KMS-11 (cell line): Measurements from ENCODE around the gene ARL13B.

Source experiments
- H2AFZ ChIP-seq: fragments of 200-600 bp; sonication (generic); 2 replicates; pipeline ENCODE4 v1.6.1; 2016; ENCODE audit warnings: antibody characterized with exemption, mixed run types, low read depth
- H3K27ac ChIP-seq: fragments of 200-600 bp; sonication (generic); 2 replicates; pipeline ENCODE4 v1.6.1; 2016; ENCODE audit warnings: mild to moderate bottlenecking, mixed run types
- H3K27me3 ChIP-seq: fragments of 200-600 bp; sonication (generic); 2 replicates; pipeline ENCODE4 v1.6.1; 2017; ENCODE audit warnings: mild to moderate bottlenecking, low read depth, mixed run types, moderate library complexity; ENCODE audit not compliant: insufficient read depth
- H3K36me3 ChIP-seq: fragments of 200-600 bp; sonication (generic); 2 replicates; pipeline ENCODE4 v1.6.1; 2017; ENCODE audit warnings: mild to moderate bottlenecking, mixed run types; ENCODE audit not compliant: insufficient read depth
- H3K4me1 ChIP-seq: fragments of 200-600 bp; sonication (generic); 2 replicates; pipeline ENCODE4 v1.6.1; 2016; ENCODE audit warnings: mild to moderate bottlenecking, low read depth, mixed run types; ENCODE audit not compliant: poor library complexity, severe bottlenecking
- H3K4me2 ChIP-seq: fragments of 200-600 bp; sonication (generic); 2 replicates; pipeline ENCODE4 v1.7.0; 2016; ENCODE audit warnings: mild to moderate bottlenecking, mixed run types
- H3K4me3 ChIP-seq: fragments of 200-600 bp; sonication (generic); IDR thresholded peaks from 2 replicates; pipeline ENCODE4 v1.6.1; 2017; ENCODE audit warnings: low read depth, low read length, mixed read lengths; ENCODE audit not compliant: insufficient read depth
- H3K79me2 ChIP-seq: fragments of 200-600 bp; sonication (generic); 2 replicates; pipeline ENCODE4 v1.6.1; 2016; ENCODE audit warnings: low read depth, mixed run types; ENCODE audit not compliant: insufficient read depth
- H3K9ac ChIP-seq: fragments of 200-600 bp; sonication (generic); 2 replicates; pipeline ENCODE4 v1.6.1; 2016; ENCODE audit warnings: mild to moderate bottlenecking, mixed run types
- H4K20me1 ChIP-seq: fragments of 200-600 bp; sonication (generic); 2 replicates; pipeline ENCODE4 v1.6.1; 2016; ENCODE audit warnings: mild to moderate bottlenecking, mixed run types; ENCODE audit not compliant: insufficient read depth
- TF ChIP-seq, protein P1 (sequence below): fragments of 200-600 bp; sonication (generic); conservative IDR thresholded peaks from 2 replicates; pipeline ENCODE4 v1.6.1; 2017; ENCODE audit warnings: low read depth, mild to moderate bottlenecking, antibody characterized with exemption, low read length, moderate library complexity, mixed read lengths

Gene ARL13B

DNA sequence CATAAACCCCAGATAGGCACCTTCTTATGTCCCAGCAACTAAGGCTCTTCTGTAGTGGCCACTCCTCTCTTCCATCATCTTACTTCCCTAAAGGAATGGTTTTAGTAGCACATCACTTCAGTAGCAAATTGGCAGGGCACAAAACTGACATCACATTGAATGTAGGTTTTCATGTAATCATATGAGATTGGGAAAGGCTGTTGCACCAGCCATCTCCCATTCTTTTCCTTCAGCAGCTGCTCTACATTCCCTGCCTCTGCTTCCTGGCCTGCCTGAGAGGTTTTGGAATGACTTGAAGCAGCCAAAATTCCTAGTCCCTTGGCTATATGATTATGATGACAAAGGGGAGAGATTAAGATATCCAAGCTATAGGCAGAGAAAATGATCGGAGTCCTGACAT, 119.4 kb downstream of the ARL13B start:
- Histone ChIP-seq H3K79me2 (no peaks in the 10 kb centered on the region), H3K36me3 (no peaks in the 10 kb centered on the region), H3K4me2 (no peak overlapping the region), H3K9ac (no peak overlapping the region), H3K4me1 (no peaks in the 10 kb centered on the region), H3K27me3 (no peaks in the 10 kb centered on the region), H3K4me3 (no peak overlapping the region), H3K27ac (no peak overlapping the region), H4K20me1 (no peaks in the 10 kb centered on the region), H2AFZ (no peak overlapping the region)
- TF ChIP-seq, protein P1, sequence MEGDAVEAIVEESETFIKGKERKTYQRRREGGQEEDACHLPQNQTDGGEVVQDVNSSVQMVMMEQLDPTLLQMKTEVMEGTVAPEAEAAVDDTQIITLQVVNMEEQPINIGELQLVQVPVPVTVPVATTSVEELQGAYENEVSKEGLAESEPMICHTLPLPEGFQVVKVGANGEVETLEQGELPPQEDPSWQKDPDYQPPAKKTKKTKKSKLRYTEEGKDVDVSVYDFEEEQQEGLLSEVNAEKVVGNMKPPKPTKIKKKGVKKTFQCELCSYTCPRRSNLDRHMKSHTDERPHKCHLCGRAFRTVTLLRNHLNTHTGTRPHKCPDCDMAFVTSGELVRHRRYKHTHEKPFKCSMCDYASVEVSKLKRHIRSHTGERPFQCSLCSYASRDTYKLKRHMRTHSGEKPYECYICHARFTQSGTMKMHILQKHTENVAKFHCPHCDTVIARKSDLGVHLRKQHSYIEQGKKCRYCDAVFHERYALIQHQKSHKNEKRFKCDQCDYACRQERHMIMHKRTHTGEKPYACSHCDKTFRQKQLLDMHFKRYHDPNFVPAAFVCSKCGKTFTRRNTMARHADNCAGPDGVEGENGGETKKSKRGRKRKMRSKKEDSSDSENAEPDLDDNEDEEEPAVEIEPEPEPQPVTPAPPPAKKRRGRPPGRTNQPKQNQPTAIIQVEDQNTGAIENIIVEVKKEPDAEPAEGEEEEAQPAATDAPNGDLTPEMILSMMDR = no peak

DNA sequence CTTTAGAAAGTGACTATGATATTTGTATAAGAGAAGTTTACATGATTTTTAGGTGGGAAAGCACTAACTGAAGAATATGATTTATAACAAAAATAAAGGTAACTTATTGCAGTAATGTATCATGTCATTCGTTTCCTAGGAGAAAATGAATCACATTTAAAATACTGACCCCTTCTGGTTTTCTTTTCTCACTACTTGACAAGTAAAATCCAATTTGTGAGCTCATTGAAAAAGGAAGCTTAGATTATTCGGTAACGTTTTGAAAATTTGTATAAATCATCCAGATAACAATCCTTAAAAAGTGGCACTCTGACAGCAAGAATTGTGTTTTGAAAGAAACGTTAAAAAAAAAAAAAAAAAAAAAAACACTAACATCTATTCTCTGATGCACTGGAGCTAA, 121.9 kb downstream of the ARL13B start:
- Histone ChIP-seq H3K4me1 (no peaks in the 10 kb centered on the region), H3K9ac (no peak overlapping the region), H3K4me3 (no peak overlapping the region), H3K27me3 (no peaks in the 10 kb centered on the region), H3K27ac (no peak overlapping the region), H2AFZ (no peak overlapping the region), H4K20me1 (no peaks in the 10 kb centered on the region), H3K79me2 (no peaks in the 10 kb centered on the region), H3K4me2 (no peak overlapping the region), H3K36me3 (no peaks in the 10 kb centered on the region)
- TF ChIP-seq, protein P1 = no peak
